Measurements from ENCODE around the gene MSTN. TPM values are rescaled to one million over a fixed set of nuclear protein-coding genes. Genes with fewer than 3 reads are reported as not detected.

The MSTN gene
- 1.4 TPM in 1 of 2 replicates, not detected in the other for total RNA-seq (ENCODE audit: low replicate concordance)
- long read RNA-seq, result 0 reads

GRCh38 chr2:190062601-190063000, at the start of gene MSTN:
MSTN (minus strand) TSS chr2:190062729; CDS start chr2:190062596, 133 bp downstream.
- H3K9me3 Mint-ChIP-seq, result no peaks in the 10 kb centered on the region
- no peaks in the 10 kb centered on the region for H3K36me3 Mint-ChIP-seq
- TF ChIP-seq CTCF (conservative IDR thresholded peaks at IDR 0.05), result no peak
- H3K27ac Mint-ChIP-seq, result no peak within 1 kb of the TSS
- H3K4me3 Mint-ChIP-seq, result no peak within 1 kb of the TSS
- DNase-seq (ENCODE audit: extremely low spot score, unreplicated experiment), result no peak
- no peaks in the 10 kb centered on the region for H3K4me1 Mint-ChIP-seq (ENCODE audit: unreplicated experiment)
- no peaks in the 10 kb centered on the region for H3K27me3 Mint-ChIP-seq

- Mint-ChIP-seq H3K4me1 (ENCODE audit: unreplicated experiment) (no peaks in the 10 kb centered on the region), H3K36me3 (no peaks in the 10 kb centered on the region), H3K9me3 (peaks cover 5% of the 10 kb centered on the region), H3K27me3 (no peaks in the 10 kb centered on the region), H3K27ac (no peak overlapping the region), H3K4me3 (no peak overlapping the region)
- no peak for DNase-seq (ENCODE audit: extremely low spot score, unreplicated experiment)
- TF ChIP-seq CTCF (conservative IDR thresholded peaks at IDR 0.05), result no peak
Observed at GRCh38 chr2:190111166-190111565, 48.6 kb upstream of the MSTN start.

- DNase-seq (ENCODE audit: extremely low spot score, unreplicated experiment), result no peak
- H3K4me1 Mint-ChIP-seq (ENCODE audit: unreplicated experiment), result no peaks in the 10 kb centered on the region
- H3K27ac Mint-ChIP-seq, result no peak overlapping the region
- H3K4me3 Mint-ChIP-seq, result no peak overlapping the region
- H3K9me3 Mint-ChIP-seq, result peaks cover 2% of the 10 kb centered on the region
- no peak for TF ChIP-seq CTCF (conservative IDR thresholded peaks at IDR 0.05)
- H3K27me3 Mint-ChIP-seq, result no peaks in the 10 kb centered on the region
- H3K36me3 Mint-ChIP-seq, result no peaks in the 10 kb centered on the region
Observed at GRCh38 chr2:190110699-190111098, 48.2 kb upstream of the MSTN start.

- Mint-ChIP-seq H3K9me3 (no peaks in the 10 kb centered on the region), H3K4me1 (ENCODE audit: unreplicated experiment) (no peaks in the 10 kb centered on the region), H3K4me3 (no peak overlapping the region), H3K27me3 (no peaks in the 10 kb centered on the region), H3K36me3 (no peaks in the 10 kb centered on the region), H3K27ac (no peak overlapping the region)
- TF ChIP-seq CTCF (conservative IDR thresholded peaks at IDR 0.05), result no peak
- no peak for DNase-seq (ENCODE audit: extremely low spot score, unreplicated experiment)
Observed at GRCh38 chr2:190110131-190110530, 47.6 kb upstream of the MSTN start.

- DNase-seq (ENCODE audit: extremely low spot score, unreplicated experiment), result no peak
- no peak for TF ChIP-seq CTCF (conservative IDR thresholded peaks at IDR 0.05)
- H3K27ac Mint-ChIP-seq, result no peak overlapping the region
- no peaks in the 10 kb centered on the region for H3K9me3 Mint-ChIP-seq
- no peaks in the 10 kb centered on the region for H3K27me3 Mint-ChIP-seq
- H3K4me1 Mint-ChIP-seq (ENCODE audit: unreplicated experiment), result no peaks in the 10 kb centered on the region
- H3K36me3 Mint-ChIP-seq, result no peaks in the 10 kb centered on the region
- no peak overlapping the region for H3K4me3 Mint-ChIP-seq
Observed at GRCh38 chr2:190107409-190107808, 44.9 kb upstream of the MSTN start.

- Mint-ChIP-seq H3K4me3 (no peak overlapping the region), H3K27me3 (no peaks in the 10 kb centered on the region), H3K4me1 (ENCODE audit: unreplicated experiment) (no peaks in the 10 kb centered on the region), H3K9me3 (no peaks in the 10 kb centered on the region), H3K36me3 (no peaks in the 10 kb centered on the region), H3K27ac (no peak overlapping the region)
- no peak for TF ChIP-seq CTCF (conservative IDR thresholded peaks at IDR 0.05)
- DNase-seq (ENCODE audit: extremely low spot score, unreplicated experiment), result no peak
Observed at GRCh38 chr2:190106783-190107182, 44.3 kb upstream of the MSTN start.

Measured in type B pancreatic cell (in vitro differentiated cells).